Activated naive CD4-positive, alpha-beta T cell treated with anti-CD3 and anti-CD28 coated beads, Interleukin-2, amount 50 U/mL, for 16 hours (primary cell): ENCODE results near the gene DUS1L.
A peak's percentile ranks its signal among the peaks of the same experiment; 100 is the strongest.

Source experiments
- DNase-seq: peaks from one replicate; pipeline ENCODE4 v3.0.0-alpha.2; 2020

Gene DUS1L

GRCh38 chr17:82055023-82055964 is 10.3 kb downstream of the DUS1L start:
- no peak for DNase-seq

DNA sequence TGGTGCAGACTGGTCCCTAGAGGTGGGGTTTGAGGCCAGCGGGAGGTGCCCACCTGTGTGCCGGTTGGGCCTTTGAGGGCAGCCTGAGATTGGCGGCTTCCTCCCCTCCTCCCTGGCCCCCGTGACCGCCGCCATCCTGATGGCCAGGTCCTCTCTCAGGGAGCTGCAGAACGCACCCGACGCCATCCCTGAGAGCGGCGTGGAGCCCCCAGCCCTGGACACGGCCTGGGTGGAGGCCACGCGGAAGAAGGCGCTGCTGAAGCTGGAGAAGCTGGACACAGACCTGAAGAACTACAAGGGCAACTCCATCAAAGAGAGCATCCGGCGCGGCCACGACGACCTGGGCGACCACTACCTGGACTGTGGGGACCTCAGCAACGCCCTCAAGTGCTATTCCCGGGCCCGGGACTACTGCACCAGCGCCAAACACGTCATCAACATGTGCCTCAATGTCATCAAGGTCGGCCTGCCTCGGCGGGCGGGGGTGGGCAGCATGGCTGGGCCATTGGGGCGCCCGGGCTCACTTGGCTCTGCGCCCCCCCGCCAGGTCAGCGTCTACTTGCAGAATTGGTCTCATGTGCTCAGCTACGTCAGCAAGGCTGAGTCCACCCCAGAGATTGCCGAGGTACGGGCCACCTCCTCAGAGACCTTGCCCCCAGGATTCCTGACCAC is 11.1 kb downstream of the DUS1L start:
- DNase-seq = no peak

GRCh38 chr17:82053556-82054263 is 11.9 kb downstream of the DUS1L start:
- DNase-seq = no peak

DNA sequence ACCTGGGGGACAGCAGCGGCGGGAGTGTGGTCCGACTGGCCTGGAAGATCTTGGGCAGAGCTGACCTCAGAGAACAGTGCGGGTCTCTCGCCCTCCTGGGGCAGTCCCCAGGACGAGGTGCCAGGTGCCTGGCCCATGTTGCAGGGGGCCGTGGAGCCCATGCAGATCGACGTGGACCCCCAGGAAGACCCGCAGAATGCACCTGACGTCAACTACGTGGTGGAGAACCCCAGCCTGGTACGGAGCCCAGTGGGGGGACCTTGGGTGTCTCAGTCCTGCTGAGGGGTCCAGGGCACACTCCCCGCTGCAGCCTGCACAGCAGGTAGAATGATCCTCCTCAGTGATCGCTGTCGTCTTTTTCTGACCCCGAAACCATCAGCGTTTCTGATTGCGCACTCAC is 12.5 kb downstream of the DUS1L start:
- no peak for DNase-seq

- DNase-seq = no peak
These were observed 13.0 kb downstream of the DUS1L start for GRCh38 chr17:82052638-82053059.

- peak; percentile 90 for DNase-seq
These were observed 13.6 kb downstream of the DUS1L start, which contains the start of the genes GPS1 and RFNG for GRCh38 chr17:82051776-82052637. GPS1 (plus strand) TSS chr17:82051898; CDS start chr17:82051932, 34 bp downstream. RFNG (minus strand) TSS chr17:82051811; CDS start chr17:82051766, 45 bp downstream.

GRCh38 chr17:82050761-82051641 is 14.6 kb downstream of the DUS1L start:
- no peak for DNase-seq

DNA sequence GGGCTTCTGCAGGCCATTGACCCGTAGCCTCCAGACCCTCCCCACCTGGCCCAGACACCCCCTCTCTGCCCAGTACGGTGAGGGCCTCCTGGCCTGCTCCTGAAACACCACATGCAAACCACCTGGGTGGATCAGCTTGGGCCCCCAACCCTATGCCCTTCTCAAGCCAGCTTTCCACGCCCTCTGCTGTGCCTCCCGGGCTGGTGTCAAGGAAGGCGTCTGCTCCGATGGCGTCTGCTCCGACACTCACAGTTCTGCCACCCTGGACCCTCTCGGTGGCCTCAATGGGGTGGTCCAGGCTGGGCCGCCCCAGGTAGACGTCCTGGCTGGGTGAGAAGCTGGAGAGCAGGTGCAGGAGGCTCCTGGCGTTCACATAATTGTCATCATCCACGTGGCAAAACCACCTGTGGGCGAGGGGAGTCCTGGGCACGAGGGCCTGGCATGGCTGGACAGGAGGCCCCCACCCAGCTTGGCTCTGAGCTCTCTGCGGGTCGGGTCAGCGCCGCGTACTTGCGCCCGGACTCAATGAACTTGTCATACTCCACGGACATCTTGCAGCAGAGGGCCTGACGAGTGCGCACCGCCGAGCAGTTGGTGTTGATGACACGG is 15.3 kb downstream of the DUS1L start:
- DNase-seq = no peak

DNA sequence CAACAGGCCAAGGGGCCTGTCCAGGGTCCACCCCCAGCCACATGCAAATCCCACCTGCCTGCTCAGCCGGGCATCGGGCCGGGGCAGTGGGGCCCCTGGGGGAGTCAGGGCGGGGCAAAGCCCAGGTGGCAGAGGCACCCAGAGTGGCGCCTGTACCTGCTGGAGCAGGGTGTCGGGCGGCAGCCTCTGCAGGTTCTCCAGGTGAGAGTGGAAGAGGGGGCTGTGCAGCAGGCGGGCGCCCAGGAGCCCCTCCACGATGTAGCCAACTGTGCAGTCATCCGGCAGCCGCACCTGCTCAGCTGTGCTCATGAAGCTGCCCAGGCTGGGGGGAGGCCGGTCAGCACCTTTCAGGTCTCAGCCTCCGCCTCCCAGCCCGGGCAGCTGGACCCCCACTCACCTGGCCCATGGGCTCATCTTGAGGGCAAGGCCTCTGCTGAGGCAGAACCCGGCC is 16.1 kb downstream of the DUS1L start:
- no peak for DNase-seq

- DNase-seq = no peak
These were observed 16.5 kb downstream of the DUS1L start for GRCh38 chr17:82049106-82049505.

DNA sequence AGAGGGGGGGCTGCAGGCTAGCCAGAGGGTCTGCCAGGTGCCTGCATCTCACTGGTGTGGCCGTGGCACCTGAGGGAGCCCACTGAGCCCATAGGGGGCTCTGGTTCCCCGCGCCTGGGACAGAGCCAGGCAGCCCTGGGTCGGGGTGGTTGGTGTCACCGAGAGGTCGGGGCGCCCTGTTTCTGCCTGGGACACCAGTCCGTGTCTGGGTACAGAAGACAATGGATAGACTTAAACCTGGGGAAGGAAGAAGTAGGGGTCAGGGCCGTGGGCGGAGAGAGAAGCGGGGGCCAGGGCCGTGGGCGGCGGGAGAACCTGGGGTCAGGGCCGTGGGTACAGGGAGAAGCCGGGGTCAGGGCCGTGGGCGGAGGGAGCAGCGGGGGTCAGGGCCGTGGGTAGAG is 17.0 kb downstream of the DUS1L start:
- DNase-seq = no peak

DNA sequence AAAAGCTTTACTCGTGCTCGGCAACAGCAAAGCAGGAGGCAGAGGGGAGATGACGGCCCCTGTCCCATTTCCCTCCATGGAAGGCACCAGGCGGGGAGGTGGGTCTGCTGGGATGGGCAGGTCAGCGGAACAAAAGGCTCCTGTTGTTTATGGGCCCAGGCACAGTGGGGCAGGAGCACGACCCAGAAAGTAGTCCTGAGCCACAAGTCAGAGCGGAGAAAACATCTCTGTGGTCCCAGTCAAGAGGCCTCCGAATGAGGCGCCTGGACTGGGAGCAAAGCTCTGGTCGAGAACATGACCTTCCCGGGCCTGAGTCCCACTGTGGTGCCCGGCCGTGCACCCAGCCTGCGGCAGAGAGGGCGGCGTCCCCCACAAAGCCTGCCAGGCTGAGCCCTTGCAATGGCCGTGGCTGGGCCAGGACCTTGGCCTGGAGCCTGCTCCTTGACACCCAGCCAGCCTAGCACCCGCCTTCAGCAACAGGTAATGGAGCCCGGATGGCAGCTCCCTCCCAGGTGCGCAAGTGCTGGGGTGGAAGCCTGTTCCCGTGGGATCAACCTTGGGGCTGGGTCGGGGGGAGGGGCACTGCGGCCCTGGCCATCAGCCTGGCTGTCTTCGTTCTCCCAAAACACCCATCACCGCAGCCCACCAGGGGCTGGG is 17.6 kb downstream of the DUS1L start:
- DNase-seq = no peak

GRCh38 chr17:82047379-82047778 is 18.2 kb downstream of the DUS1L start:
- no peak for DNase-seq

DNA sequence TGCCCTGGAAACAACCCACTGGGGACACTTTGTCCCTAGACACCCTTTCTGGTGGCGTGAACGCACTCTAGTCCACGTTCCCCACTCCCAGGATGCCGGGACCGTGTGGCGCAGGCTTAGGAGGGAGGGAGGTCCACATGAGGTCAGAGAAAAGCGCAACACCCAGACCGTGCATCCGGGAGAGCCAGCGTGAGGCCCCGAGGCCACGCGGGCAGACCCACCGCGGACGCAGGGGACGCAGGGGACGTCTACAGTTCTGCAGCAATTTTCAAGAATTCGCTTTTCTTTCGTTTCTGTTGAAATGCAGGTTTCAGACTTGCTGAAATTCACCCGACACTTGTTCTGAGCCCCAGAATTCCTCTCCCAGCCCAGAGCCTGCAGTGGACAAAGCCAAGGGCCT is 18.7 kb downstream of the DUS1L start:
- DNase-seq = no peak

DNA sequence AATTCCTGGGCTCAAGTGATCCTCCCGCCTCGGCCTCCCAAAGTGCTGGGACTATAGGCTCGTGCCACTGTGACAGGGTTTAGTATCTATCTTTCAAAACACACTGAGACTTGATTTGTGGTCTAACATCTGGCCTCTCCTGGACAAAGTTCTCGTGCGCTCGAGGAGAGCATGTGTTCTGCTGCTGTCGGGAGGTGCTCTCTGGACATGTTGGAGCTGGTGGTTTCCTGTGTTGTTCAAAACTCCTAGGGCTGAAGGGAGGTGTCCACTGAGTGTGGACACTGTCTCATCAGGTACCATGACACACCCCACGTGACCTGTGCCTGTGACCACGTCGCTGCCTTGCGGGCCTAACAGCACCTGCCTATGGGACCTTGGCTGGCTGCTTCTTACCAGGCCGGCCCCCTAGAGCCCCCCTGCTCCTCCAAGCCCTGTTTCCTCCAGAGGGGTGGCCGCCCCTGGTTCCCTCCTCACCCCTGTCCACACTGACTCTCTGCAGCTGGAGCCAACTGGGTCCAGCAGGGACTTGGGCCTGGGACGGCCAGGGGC is 19.6 kb downstream of the DUS1L start:
- DNase-seq = no peak

DNA sequence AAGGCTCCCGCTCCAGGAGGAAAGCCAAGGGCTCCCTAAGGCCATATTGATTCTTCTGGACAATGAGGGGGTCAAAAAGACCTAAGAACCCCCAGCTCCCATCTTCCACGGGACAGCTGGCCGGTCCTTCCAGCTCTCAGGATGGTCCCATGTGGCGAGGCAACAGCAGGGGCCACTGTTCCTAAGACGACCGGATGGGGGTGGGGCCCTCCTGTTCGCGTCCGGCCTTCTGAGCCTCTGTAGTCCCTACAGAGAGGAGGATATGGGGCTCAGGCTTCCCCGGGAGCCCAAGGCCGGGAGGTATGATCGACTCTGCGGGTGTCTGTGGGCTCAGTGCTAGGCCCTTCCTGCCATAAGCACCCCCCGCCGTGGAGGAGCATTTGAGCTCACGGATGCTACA is 22.1 kb downstream of the DUS1L start:
- DNase-seq = no peak

GRCh38 chr17:82042649-82043048 is 23.0 kb downstream of the DUS1L start:
- no peak for DNase-seq

DNA sequence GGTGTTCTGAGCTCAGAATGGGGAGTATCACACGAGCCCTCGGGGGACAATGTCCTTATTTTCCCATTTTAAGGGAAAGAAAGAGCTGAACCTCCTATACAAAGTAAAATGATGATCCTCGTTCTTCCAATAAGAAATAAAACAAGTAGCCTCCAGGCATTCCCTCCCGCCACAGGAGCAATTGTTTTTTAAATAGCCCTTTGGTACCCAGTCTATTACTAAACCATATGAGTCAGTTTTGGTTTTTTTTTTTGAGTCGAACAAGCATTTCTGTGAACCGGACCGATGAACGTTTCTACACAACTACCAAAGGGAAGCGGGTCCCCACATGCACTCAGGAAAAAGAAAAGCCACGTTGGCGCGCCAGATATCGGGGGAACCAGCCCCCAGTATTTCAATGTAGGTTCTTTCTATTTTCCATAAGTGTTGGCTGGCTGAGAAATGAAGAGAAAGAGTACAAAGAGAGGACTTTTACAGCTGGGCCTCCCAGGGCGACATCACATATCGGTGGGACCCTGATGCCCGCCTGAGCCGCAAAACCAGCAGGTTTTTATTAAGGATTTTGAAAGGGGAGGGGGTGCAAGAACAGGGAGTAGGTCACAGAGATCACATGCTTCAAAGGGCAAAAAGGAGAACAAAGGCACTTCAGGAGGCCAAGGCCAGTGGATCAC is 24.3 kb downstream of the DUS1L start:
- DNase-seq = no peak

DNA sequence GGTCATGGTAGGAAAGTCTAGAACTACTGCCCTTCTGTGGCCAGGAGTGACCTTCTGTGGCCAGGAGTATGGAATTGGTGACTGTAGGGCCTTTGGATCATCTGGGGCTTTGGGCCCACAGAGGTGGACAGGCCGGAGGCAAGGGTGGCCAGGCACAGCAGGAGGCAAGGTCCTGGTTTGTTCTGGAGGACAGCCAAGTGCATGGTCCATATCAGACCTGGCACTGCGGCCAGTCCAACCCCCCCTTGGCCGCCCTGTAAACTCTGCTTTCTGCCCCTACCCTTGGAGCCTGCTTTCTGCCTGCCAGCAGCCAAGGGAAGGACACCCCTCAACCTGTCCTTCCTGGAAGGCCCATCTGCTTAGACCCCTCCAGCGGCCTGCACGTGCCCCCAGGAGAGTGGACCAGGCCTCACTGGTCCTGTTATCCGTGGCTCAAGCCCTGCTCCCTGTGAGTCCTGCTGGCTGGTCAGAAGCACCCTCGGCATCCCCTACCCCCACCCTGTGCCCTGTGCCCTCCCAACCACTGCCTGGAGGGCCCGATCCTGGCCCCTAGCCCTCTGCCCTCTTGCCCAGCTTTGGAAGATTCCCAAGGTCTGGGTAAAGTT is 25.8 kb downstream of the DUS1L start:
- no peak for DNase-seq
